GM12864 (cell line): Measurements from ENCODE around the gene CDC73.
"Not testable (repeated sequence)": the region's sequence is repeated elsewhere in the genome, so short reads cannot be mapped to it uniquely, and the experiment has no call there.

ENCODE experiments used
- DNase-seq: peaks from one replicate; pipeline ENCODE4 v3.0.0-alpha.2; 2011; ENCODE audit warnings: low read depth
- H3K4me3 ChIP-seq: 2 replicates; pipeline ENCODE4 v1.5.1; 2011; ENCODE audit warnings: mild to moderate bottlenecking, low read depth, low read length, control low read depth
- CTCF ChIP-seq: IDR thresholded peaks from 2 replicates; pipeline ENCODE4 v1.5.1; 2011; ENCODE audit warnings: low read depth, mild to moderate bottlenecking, moderate library complexity, low read length, control low read depth, inconsistent platforms; ENCODE audit errors: missing control alignments

Gene CDC73

GRCh38 chr1:193281894-193282293 lies 160.1 kb downstream of the CDC73 start:
- DNase-seq, result no peak
- no peak for TF ChIP-seq CTCF
- H3K4me3 ChIP-seq, result no peak overlapping the region

- no peak for TF ChIP-seq CTCF
- no peak overlapping the region for H3K4me3 ChIP-seq
- no peak for DNase-seq
Measured at GRCh38 chr1:193283016-193283415, 161.2 kb downstream of the CDC73 start.

GRCh38 chr1:193284219-193284618 lies 162.4 kb downstream of the CDC73 start:
- no peak overlapping the region for H3K4me3 ChIP-seq
- no peak for TF ChIP-seq CTCF
- no peak for DNase-seq

GRCh38 chr1:193285641-193286040 lies 163.8 kb downstream of the CDC73 start:
- no peak for DNase-seq
- H3K4me3 ChIP-seq, result no peak overlapping the region
- TF ChIP-seq CTCF, result no peak

GRCh38 chr1:193288548-193289080 lies 166.8 kb downstream of the CDC73 start:
- not testable (repeated sequence) for DNase-seq, H3K4me3 ChIP-seq

GRCh38 chr1:193293726-193294125 lies 171.9 kb downstream of the CDC73 start:
- no peak for TF ChIP-seq CTCF
- no peak overlapping the region for H3K4me3 ChIP-seq
- DNase-seq, result no peak

GRCh38 chr1:193299038-193299437 lies 177.2 kb downstream of the CDC73 start:
- peak; percentile 37 for DNase-seq
- no peak for TF ChIP-seq CTCF
- no peak overlapping the region for H3K4me3 ChIP-seq
